Effector memory CD4-positive, alpha-beta T cell (primary cell): ENCODE data around the gene STH.

Experiments
- DNase-seq, 3 donors: peaks; one replicate each; pipeline ENCODE4 v3.0.0-alpha.2; 2020
- H3K27ac ChIP-seq: 2 replicates; pipeline ENCODE4 v1.7.0; 2013; ENCODE audit warnings: mild to moderate bottlenecking, low read length, moderate library complexity; ENCODE audit not compliant: insufficient read depth, poor library complexity, severe bottlenecking
- H3K27me3 ChIP-seq: replicated peaks from 2 replicates; pipeline ENCODE4 v1.7.0; 2013; ENCODE audit warnings: mild to moderate bottlenecking, low read length; ENCODE audit not compliant: insufficient read depth, control insufficient read depth, poor library complexity, severe bottlenecking
- H3K36me3 ChIP-seq: 2 replicates; pipeline ENCODE4 v1.7.0; 2013; ENCODE audit warnings: mild to moderate bottlenecking, low read length, moderate library complexity; ENCODE audit not compliant: control insufficient read depth, insufficient read depth
- H3K4me1 ChIP-seq: 2 replicates; pipeline ENCODE4 v1.7.0; 2013; ENCODE audit warnings: low read length, mild to moderate bottlenecking; ENCODE audit not compliant: control insufficient read depth, insufficient read depth, poor library complexity, severe bottlenecking
- H3K4me3 ChIP-seq: 2 replicates; pipeline ENCODE4 v1.7.0; 2013; ENCODE audit warnings: low read length, low read depth, mild to moderate bottlenecking; ENCODE audit not compliant: insufficient read depth, poor library complexity, severe bottlenecking
- H3K9me3 ChIP-seq: 2 replicates; pipeline ENCODE4 v1.7.0; 2013; ENCODE audit warnings: mild to moderate bottlenecking, low read length, moderate library complexity; ENCODE audit not compliant: control insufficient read depth

Gene STH

DNA sequence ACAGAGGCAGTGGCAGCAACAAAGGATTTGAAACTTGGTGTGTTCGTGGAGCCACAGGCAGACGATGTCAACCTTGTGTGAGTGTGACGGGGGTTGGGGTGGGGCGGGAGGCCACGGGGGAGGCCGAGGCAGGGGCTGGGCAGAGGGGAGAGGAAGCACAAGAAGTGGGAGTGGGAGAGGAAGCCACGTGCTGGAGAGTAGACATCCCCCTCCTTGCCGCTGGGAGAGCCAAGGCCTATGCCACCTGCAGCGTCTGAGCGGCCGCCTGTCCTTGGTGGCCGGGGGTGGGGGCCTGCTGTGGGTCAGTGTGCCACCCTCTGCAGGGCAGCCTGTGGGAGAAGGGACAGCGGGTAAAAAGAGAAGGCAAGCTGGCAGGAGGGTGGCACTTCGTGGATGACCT is 25.5 kb downstream of the STH start:
- no peak for DNase-seq
- H3K36me3 ChIP-seq: peaks cover 15% of the 10 kb centered on the region
- H3K4me1 ChIP-seq: peaks cover 14% of the 10 kb centered on the region
- H3K4me3 ChIP-seq: no peak overlapping the region
- no peak overlapping the region for H3K27ac ChIP-seq
- H3K9me3 ChIP-seq: no peaks in the 10 kb centered on the region
- no peaks in the 10 kb centered on the region for H3K27me3 ChIP-seq

DNA sequence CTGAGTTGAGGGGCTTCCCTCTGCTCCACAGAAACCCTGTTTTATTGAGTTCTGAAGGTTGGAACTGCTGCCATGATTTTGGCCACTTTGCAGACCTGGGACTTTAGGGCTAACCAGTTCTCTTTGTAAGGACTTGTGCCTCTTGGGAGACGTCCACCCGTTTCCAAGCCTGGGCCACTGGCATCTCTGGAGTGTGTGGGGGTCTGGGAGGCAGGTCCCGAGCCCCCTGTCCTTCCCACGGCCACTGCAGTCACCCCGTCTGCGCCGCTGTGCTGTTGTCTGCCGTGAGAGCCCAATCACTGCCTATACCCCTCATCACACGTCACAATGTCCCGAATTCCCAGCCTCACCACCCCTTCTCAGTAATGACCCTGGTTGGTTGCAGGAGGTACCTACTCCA is 26.0 kb downstream of the STH start:
- Histone ChIP-seq H3K4me3 (no peak overlapping the region), H3K9me3 (no peaks in the 10 kb centered on the region), H3K27ac (no peak overlapping the region), H3K4me1 (peaks cover 14% of the 10 kb centered on the region), H3K36me3 (peaks cover 15% of the 10 kb centered on the region), H3K27me3 (no peaks in the 10 kb centered on the region)
- no peak for DNase-seq

DNA sequence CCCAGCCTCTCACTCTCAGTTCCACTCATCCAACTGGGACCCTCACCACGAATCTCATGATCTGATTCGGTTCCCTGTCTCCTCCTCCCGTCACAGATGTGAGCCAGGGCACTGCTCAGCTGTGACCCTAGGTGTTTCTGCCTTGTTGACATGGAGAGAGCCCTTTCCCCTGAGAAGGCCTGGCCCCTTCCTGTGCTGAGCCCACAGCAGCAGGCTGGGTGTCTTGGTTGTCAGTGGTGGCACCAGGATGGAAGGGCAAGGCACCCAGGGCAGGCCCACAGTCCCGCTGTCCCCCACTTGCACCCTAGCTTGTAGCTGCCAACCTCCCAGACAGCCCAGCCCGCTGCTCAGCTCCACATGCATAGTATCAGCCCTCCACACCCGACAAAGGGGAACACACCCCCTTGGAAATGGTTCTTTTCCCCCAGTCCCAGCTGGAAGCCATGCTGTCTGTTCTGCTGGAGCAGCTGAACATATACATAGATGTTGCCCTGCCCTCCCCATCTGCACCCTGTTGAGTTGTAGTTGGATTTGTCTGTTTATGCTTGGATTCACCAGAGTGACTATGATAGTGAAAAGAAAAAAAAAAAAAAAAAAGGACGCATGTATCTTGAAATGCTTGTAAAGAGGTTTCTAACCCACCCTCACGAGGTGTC is 26.6 kb downstream of the STH start:
- no peaks in the 10 kb centered on the region for H3K27me3 ChIP-seq
- no peak overlapping the region for H3K27ac ChIP-seq
- no peak overlapping the region for H3K4me3 ChIP-seq
- peaks cover 9% of the 10 kb centered on the region for H3K4me1 ChIP-seq
- no peak for DNase-seq
- H3K36me3 ChIP-seq: peaks cover 21% of the 10 kb centered on the region
- no peaks in the 10 kb centered on the region for H3K9me3 ChIP-seq

DNA sequence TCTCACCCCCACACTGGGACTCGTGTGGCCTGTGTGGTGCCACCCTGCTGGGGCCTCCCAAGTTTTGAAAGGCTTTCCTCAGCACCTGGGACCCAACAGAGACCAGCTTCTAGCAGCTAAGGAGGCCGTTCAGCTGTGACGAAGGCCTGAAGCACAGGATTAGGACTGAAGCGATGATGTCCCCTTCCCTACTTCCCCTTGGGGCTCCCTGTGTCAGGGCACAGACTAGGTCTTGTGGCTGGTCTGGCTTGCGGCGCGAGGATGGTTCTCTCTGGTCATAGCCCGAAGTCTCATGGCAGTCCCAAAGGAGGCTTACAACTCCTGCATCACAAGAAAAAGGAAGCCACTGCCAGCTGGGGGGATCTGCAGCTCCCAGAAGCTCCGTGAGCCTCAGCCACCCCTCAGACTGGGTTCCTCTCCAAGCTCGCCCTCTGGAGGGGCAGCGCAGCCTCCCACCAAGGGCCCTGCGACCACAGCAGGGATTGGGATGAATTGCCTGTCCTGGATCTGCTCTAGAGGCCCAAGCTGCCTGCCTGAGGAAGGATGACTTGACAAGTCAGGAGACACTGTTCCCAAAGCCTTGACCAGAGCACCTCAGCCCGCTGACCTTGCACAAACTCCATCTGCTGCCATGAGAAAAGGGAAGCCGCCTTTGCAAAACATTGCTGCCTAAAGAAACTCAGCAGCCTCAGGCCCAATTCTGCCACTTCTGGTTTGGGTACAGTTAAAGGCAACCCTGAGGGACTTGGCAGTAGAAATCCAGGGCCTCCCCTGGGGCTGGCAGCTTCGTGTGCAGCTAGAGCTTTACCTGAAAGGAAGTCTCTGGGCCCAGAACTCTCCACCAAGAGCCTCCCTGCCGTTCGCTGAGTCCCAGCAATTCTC is 27.4 kb downstream of the STH start:
- H3K27me3 ChIP-seq: no peaks in the 10 kb centered on the region
- H3K4me3 ChIP-seq: no peak overlapping the region
- no peaks in the 10 kb centered on the region for H3K9me3 ChIP-seq
- H3K4me1 ChIP-seq: peaks cover 2% of the 10 kb centered on the region
- H3K36me3 ChIP-seq: peaks cover 29% of the 10 kb centered on the region
- DNase-seq: no peak
- H3K27ac ChIP-seq: no peak overlapping the region

DNA sequence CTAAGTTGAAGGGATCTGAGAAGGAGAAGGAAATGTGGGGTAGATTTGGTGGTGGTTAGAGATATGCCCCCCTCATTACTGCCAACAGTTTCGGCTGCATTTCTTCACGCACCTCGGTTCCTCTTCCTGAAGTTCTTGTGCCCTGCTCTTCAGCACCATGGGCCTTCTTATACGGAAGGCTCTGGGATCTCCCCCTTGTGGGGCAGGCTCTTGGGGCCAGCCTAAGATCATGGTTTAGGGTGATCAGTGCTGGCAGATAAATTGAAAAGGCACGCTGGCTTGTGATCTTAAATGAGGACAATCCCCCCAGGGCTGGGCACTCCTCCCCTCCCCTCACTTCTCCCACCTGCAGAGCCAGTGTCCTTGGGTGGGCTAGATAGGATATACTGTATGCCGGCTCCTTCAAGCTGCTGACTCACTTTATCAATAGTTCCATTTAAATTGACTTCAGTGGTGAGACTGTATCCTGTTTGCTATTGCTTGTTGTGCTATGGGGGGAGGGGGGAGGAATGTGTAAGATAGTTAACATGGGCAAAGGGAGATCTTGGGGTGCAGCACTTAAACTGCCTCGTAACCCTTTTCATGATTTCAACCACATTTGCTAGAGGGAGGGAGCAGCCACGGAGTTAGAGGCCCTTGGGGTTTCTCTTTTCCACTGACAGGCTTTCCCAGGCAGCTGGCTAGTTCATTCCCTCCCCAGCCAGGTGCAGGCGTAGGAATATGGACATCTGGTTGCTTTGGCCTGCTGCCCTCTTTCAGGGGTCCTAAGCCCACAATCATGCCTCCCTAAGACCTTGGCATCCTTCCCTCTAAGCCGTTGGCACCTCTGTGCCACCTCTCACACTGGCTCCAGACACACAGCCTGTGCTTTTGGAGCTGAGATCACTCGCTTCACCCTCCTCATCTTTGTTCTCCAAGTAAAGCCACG is 28.3 kb downstream of the STH start:
- H3K9me3 ChIP-seq: no peaks in the 10 kb centered on the region
- H3K27me3 ChIP-seq: no peaks in the 10 kb centered on the region
- H3K4me1 ChIP-seq: no peaks in the 10 kb centered on the region
- no peak for DNase-seq
- H3K36me3 ChIP-seq: peaks cover 38% of the 10 kb centered on the region
- H3K4me3 ChIP-seq: no peak overlapping the region
- H3K27ac ChIP-seq: no peak overlapping the region

DNA sequence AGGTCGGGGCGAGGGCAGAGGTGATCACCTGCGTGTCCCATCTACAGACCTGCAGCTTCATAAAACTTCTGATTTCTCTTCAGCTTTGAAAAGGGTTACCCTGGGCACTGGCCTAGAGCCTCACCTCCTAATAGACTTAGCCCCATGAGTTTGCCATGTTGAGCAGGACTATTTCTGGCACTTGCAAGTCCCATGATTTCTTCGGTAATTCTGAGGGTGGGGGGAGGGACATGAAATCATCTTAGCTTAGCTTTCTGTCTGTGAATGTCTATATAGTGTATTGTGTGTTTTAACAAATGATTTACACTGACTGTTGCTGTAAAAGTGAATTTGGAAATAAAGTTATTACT is 28.9 kb downstream of the STH start:
- Histone ChIP-seq H3K4me3 (no peak overlapping the region), H3K4me1 (no peaks in the 10 kb centered on the region), H3K27me3 (no peaks in the 10 kb centered on the region), H3K27ac (no peak overlapping the region), H3K9me3 (no peaks in the 10 kb centered on the region), H3K36me3 (peaks cover 40% of the 10 kb centered on the region)
- DNase-seq: no peak

DNA sequence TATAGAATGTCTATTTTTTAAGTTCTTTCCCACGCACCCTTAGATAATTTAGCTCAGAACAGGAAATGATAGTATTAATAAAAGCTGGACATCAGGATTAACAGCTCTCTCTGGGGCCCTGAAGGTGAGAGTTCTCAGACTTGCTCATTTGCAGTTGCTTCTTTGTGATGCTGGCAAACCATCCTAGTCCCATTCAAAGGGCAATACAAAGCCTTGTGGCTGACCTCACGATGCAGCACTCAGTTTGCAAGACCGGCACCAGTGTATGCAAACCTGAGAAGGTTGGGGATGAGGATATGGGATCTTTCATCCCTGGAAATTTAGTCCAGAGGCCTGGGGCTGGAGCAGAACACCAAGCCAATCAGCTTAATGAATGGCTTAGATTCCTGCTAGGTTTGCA is 29.3 kb downstream of the STH start:
- H3K4me3 ChIP-seq: no peak overlapping the region
- no peaks in the 10 kb centered on the region for H3K27me3 ChIP-seq
- DNase-seq: no peak
- no peaks in the 10 kb centered on the region for H3K9me3 ChIP-seq
- peaks cover 41% of the 10 kb centered on the region for H3K36me3 ChIP-seq
- no peaks in the 10 kb centered on the region for H3K4me1 ChIP-seq
- no peak overlapping the region for H3K27ac ChIP-seq

DNA sequence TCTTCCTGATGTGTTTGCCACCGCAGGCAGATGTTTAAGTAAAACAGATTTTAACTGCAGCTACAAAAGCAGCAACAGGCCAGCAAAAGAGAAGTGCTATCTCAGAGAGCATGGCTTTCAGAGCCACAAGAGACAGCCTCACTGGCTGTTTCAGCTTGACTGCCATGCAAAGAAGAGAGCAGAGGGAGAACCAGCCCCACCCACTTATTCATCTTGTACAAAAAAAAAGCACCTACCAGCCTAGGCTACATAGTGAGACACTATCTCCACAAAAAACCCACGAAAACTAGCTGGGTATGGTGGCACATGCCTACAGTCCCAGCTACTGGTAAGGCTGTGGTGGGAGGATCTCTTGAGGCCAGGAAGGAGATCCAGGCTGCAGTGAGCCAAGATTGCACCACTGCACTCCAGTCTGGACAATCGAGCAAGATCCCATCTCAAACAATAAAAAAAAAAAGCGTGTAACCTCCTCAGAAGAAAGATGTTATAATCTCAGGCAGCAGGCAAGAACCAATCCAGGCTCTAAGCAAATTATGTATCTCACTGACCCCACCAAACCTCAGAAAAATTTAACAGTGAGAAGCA is 30.0 kb downstream of the STH start:
- no peak overlapping the region for H3K27ac ChIP-seq
- H3K9me3 ChIP-seq: no peaks in the 10 kb centered on the region
- H3K4me3 ChIP-seq: no peak overlapping the region
- peaks cover 48% of the 10 kb centered on the region for H3K36me3 ChIP-seq
- no peaks in the 10 kb centered on the region for H3K27me3 ChIP-seq
- H3K4me1 ChIP-seq: no peaks in the 10 kb centered on the region
- DNase-seq: no peak

DNA sequence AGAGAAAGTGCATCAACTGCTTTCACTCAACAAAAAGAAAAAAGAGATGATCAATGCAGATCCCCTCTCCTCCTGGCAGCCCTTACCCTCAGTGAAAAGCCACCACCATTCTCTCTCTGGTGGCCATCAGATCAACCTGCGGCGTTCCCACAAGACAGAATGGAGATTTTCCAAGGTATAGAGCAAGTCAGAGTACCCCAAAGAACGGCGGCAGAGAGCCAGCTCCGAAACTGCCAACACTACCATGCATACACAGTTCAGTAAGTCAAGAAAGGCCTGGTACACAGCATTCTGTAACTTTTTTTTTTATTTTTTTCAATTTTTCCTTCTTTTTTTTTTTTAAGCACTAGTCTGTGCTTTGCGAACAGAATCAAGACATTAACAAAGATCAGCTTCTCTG is 30.6 kb downstream of the STH start:
- no peaks in the 10 kb centered on the region for H3K9me3 ChIP-seq
- no peak for DNase-seq
- peaks cover 53% of the 10 kb centered on the region for H3K36me3 ChIP-seq
- no peak overlapping the region for H3K27ac ChIP-seq
- H3K4me3 ChIP-seq: no peak overlapping the region
- no peaks in the 10 kb centered on the region for H3K27me3 ChIP-seq
- H3K4me1 ChIP-seq: no peaks in the 10 kb centered on the region
